Activated CD4-positive, alpha-beta T cell treated with anti-CD3 and anti-CD28 coated beads, Interleukin-2, amount 10 ng/mL, durations not matched to agents 7 days and 5 days (primary cell): ENCODE data around the gene COX6A2. TPM values are rescaled to one million over a fixed set of nuclear protein-coding genes. Genes with fewer than 3 reads are reported as not detected.
A peak's percentile ranks its signal among the peaks of the same experiment; 100 is the strongest.

Source experiments
- CTCF ChIA-PET: fragments of 350-600 bp; sonication (Branson Sonifier 250); formaldehyde crosslinking; loops from one replicate; lab custom pipeline; 2021; ENCODE audit warnings: antibody characterized with exemption; lab: Charles Lee
- POLR2A ChIA-PET: fragments of 350-600 bp; sonication (Branson Sonifier 250); formaldehyde crosslinking; loops from one replicate; lab custom pipeline; 2021; ENCODE audit warnings: antibody characterized with exemption; lab: Charles Lee
- DNase-seq: peaks from one replicate; pipeline ENCODE4 v3.0.0-alpha.2; 2020
- H3K27ac Mint-ChIP-seq: one replicate; pipeline ENCODE4 v1.8.0; 2021; ENCODE audit warnings: mild to moderate bottlenecking, moderate library complexity, mixed read lengths
- H3K27me3 Mint-ChIP-seq: one replicate; pipeline ENCODE4 v1.8.0; 2021; ENCODE audit warnings: mixed read lengths
- H3K36me3 Mint-ChIP-seq: one replicate; pipeline ENCODE4 v1.8.0; 2021; ENCODE audit warnings: low read depth, mixed read lengths
- H3K4me1 Mint-ChIP-seq: one replicate; pipeline ENCODE4 v1.8.0; 2021; ENCODE audit warnings: mixed read lengths
- H3K4me3 Mint-ChIP-seq: one replicate; pipeline ENCODE4 v1.8.0; 2021; ENCODE audit warnings: mild to moderate bottlenecking, moderate library complexity, mixed read lengths
- H3K9me3 Mint-ChIP-seq: one replicate; pipeline ENCODE4 v1.8.0; 2021; ENCODE audit warnings: mixed read lengths
- total RNA-seq, 2 experiments: library from RNA; stranded (reverse); gene quantifications; one replicate each; pipeline ENCODE4 v1.2.3, GENCODE V29; 2021

COX6A2 gene
- total RNA-seq, 2 experiments from 2014 or later = not detected

DNA sequence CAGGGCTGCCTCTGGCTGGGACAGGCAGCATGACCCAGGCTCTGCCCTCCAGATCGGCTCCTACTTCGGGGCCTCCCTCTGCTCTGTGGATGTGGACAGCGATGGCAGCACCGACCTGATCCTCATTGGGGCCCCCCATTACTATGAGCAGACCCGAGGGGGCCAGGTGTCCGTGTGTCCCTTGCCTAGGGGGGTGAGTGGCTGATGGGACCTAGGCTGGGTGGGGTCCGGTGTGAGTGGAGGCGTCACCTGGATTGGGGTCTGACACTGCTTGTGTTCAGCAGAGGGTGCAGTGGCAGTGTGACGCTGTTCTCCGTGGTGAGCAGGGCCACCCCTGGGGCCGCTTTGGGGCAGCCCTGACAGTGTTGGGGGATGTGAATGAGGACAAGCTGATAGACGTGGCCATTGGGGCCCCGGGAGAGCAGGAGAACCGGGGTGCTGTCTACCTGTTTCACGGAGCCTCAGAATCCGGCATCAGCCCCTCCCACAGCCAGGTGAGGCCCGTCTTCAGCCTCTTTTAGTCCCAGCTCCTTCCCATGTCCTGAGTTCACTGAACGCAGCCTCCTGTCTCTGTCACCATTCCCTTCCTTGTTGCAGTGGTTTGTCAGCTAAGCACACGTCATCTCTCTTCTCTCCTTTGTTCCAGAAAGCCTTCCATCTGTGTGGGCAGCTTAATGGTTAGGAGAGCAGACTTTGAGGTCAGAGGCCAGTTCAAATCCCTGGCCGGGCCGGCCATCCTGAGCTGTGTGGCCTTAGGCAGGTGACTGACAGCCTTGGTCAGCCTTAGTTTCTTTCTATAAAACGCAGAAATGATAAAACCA, 16.9 kb downstream of the COX6A2 start:
- Mint-ChIP-seq H3K36me3 (no peaks in the 10 kb centered on the region), H3K9me3 (no peaks in the 10 kb centered on the region), H3K27ac (no peak overlapping the region), H3K4me1 (peaks cover 13% of the 10 kb centered on the region), H3K27me3 (peaks cover 7% of the 10 kb centered on the region), H3K4me3 (no peak overlapping the region)
- no peak for DNase-seq
- ChIA-PET POLR2A (no interaction called here), CTCF (interaction anchor here (1.3 kb wide), 1 partner anchor 9 kb away, joined by 4 read pairs; no protein-coding TSS in a partner anchor)

DNA sequence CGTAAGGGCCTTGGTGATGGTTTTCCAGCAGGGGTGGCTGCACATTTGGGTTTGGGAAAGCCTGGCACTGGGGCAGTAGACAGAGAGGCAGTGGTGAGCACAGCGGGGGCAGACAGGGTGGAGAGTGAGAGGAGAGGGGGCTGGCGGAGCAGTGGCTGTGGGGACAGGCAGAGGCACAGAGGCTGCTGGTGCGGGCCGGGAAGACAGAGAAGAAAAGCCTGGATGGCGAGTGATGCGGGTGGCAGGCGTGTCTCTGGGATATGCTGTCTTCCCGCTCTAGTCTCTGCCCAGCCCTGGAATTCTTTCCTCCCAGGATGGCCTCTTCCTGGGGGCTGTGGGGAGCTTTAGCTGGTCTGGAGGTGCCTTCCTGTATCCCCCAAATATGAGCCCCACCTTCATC, 18.1 kb downstream of the COX6A2 start:
- no peaks in the 10 kb centered on the region for H3K9me3 Mint-ChIP-seq
- ChIA-PET POLR2A (no interaction called here), CTCF (interaction anchor here (0.6 to 1.3 kb wide), 4 partner anchors 8 to 230 kb away, joined by 3 to 4 read pairs (median 4); partner anchors contain the start of gene FUS)
- no peak overlapping the region for H3K4me3 Mint-ChIP-seq
- DNase-seq = no peak
- H3K27ac Mint-ChIP-seq = no peak overlapping the region
- peaks cover 8% of the 10 kb centered on the region for H3K4me1 Mint-ChIP-seq
- H3K27me3 Mint-ChIP-seq = peaks cover 7% of the 10 kb centered on the region
- no peaks in the 10 kb centered on the region for H3K36me3 Mint-ChIP-seq

DNA sequence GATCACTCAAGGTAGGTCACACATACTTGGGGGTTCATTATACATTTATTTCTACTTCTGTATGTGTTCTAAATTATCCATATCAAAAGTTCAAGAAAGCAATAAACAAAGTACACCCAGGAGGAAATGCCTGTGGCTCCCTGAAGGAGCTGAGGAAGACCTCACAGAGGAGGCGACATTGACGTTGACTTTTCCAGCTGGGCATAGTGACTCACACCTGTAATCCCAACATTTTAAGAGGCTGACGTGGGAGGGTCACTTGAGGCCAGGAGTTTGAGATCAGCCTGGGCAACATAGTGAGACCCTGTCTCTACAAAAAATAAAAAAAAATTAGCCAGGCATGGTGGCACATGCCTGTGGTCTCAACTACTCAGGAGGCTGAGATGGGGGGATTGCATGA, 18.7 kb downstream of the COX6A2 start:
- no peak for DNase-seq
- ChIA-PET POLR2A (no interaction called here), CTCF (no interaction called here)
- Mint-ChIP-seq H3K36me3 (no peaks in the 10 kb centered on the region), H3K9me3 (no peaks in the 10 kb centered on the region), H3K4me3 (no peak overlapping the region), H3K4me1 (peaks cover 1% of the 10 kb centered on the region), H3K27ac (no peak overlapping the region), H3K27me3 (peaks cover 7% of the 10 kb centered on the region)

DNA sequence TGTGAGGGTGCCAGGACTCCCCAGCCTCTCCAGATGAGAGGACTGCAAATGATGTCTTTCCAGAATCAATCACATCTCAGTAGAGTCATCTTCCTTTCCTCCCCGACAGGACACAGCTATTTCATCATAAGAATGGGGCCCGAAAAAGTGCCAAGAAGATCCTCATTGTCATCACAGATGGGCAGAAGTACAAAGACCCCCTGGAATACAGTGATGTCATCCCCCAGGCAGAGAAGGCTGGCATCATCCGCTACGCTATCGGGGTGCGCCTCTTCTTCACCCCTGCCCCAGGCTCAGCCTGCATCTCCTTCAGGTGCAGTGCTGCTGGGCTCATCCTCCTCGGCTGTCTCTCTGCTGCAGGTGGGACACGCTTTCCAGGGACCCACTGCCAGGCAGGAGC, 20.8 kb downstream of the COX6A2 start:
- Mint-ChIP-seq H3K4me3 (no peak overlapping the region), H3K27ac (no peak overlapping the region), H3K4me1 (peaks cover 3% of the 10 kb centered on the region), H3K9me3 (no peaks in the 10 kb centered on the region), H3K36me3 (no peaks in the 10 kb centered on the region), H3K27me3 (peaks cover 5% of the 10 kb centered on the region)
- CTCF ChIA-PET = interaction anchor here (0.6 to 1.1 kb wide), 3 partner anchors 35 to 193 kb away, joined by 3 to 4 read pairs (median 3); partner anchors contain the start of gene PYDC1
- POLR2A ChIA-PET = interaction anchor here (0.6 kb wide), 1 partner anchor 266 kb away, joined by 7 read pairs; no protein-coding TSS in a partner anchor
- DNase-seq = no peak

DNA sequence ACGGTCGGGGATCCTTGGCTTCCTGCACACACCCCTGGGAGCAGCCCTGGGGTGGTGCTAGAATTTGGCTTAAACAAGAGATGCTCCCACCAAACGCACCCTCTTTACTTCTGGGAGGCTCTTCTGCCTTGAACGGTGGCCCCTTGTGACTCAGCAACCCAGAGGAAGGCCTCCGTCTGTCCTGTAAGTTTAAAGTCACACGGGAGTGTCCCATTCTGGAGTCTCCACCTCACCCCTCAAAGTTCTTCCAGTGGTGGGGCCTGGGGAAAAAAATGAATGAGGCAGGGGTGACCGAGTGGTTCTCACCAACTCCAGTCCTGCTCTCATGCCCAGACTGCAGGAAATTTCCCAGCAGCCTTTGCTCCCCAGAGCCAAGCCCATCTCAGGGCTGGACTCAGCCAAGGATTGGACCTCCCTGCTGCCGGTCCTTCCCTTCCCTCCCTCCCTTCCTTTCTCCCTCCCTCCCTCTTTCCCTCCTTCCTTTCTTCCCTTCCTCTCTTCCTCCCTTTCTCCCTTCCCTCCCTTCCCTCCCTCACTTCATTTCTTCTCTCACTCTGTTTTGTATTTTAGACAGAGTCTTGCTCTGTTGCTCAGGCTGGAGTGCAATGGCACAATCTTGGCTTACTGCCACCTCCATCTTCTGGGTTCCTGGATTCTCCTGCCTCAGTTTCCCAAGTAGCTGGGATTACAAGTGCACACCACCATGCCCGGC, 23.7 kb downstream of the COX6A2 start:
- POLR2A ChIA-PET = no interaction called here
- CTCF ChIA-PET = interaction anchor here (0.6 to 2.6 kb wide), 5 partner anchors 17 to 490 kb away, joined by 3 to 7 read pairs (median 3); partner anchors contain the start of gene COX6A2
- no peak overlapping the region for H3K27ac Mint-ChIP-seq

DNA sequence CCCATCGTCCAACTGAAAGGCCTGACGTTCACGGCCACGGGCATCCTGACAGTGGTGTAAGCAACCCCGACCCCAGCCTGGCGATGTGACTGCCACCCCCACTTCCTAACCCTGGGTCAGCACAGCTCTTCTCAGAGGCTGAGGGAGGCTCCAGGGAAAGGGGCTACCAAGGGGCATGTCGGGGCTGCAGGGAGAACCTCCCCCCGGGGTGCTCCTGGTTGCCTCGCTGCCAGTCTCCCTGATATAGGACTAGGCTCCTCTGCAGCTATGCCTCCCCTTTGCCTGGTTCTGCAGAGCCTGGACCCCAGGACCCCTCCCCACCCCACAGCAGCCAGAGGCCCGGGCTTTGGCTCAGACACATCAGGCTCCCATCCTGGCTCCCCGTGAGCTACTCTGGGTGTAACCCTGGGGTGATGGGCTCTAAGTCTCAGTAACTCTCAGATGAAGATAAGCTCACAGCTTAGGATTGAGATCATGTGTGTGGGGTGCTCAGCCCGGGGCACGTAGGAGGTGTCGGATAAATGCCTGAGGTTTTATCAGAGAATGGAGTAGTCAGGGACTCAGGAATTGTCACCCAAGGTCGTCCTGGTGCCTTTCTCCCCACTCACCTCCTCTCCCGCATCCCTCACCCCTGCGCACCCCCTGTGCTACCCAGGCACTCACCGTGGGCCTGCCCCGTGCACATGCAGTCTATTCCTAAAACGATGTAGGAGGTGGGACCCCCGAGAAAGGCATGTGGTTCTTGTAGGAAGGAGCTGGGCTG, 24.4 kb downstream of the COX6A2 start:
- ChIA-PET CTCF (interaction anchor here (0.6 to 2.6 kb wide), 5 partner anchors 18 to 490 kb away, joined by 3 to 7 read pairs (median 3); no protein-coding TSS in a partner anchor), POLR2A (no interaction called here)
- Mint-ChIP-seq H3K27me3 (peaks cover 5% of the 10 kb centered on the region), H3K4me1 (peaks cover 18% of the 10 kb centered on the region), H3K36me3 (peaks cover 10% of the 10 kb centered on the region), H3K4me3 (no peak overlapping the region), H3K27ac (no peak overlapping the region), H3K9me3 (peaks cover 12% of the 10 kb centered on the region)
- DNase-seq = no peak

More for the DNA sequence above, 23.7 kb downstream of the COX6A2 start:
- peaks cover 4% of the 10 kb centered on the region for H3K36me3 Mint-ChIP-seq
- H3K4me1 Mint-ChIP-seq = peaks cover 12% of the 10 kb centered on the region
- no peak overlapping the region for H3K4me3 Mint-ChIP-seq
- H3K9me3 Mint-ChIP-seq = peaks cover 6% of the 10 kb centered on the region
- no peak for DNase-seq
- H3K27me3 Mint-ChIP-seq = peaks cover 5% of the 10 kb centered on the region

DNA sequence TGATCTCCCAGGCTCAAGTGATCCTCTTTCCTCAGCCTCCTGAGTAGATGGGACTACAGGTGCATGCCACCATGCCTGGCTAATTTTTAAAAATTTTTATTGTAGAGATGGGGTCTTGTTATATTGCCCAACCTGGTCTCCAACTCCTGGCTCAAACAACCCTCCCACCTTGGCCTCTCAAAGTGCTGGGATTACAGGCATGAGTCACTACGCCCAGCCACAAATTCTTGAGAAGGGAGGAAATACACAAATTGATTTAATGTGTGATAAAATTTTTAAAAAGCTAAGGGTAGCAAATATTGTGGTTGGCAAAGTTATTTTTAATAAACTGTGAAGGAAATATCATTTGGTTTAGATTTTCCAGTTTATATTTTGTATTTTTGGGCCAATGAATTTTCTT, 25.5 kb downstream of the COX6A2 start:
- POLR2A ChIA-PET = no interaction called here
- no peak for DNase-seq
- H3K27ac Mint-ChIP-seq = no peak overlapping the region
- H3K4me1 Mint-ChIP-seq = peaks cover 18% of the 10 kb centered on the region
- H3K9me3 Mint-ChIP-seq = peaks cover 12% of the 10 kb centered on the region
- peaks cover 13% of the 10 kb centered on the region for H3K36me3 Mint-ChIP-seq
- H3K4me3 Mint-ChIP-seq = no peak overlapping the region
- CTCF ChIA-PET = interaction anchor here (0.9 to 2.6 kb wide), 3 partner anchors 8 to 260 kb away, joined by 3 to 7 read pairs (median 4); no protein-coding TSS in a partner anchor
- H3K27me3 Mint-ChIP-seq = no peaks in the 10 kb centered on the region

DNA sequence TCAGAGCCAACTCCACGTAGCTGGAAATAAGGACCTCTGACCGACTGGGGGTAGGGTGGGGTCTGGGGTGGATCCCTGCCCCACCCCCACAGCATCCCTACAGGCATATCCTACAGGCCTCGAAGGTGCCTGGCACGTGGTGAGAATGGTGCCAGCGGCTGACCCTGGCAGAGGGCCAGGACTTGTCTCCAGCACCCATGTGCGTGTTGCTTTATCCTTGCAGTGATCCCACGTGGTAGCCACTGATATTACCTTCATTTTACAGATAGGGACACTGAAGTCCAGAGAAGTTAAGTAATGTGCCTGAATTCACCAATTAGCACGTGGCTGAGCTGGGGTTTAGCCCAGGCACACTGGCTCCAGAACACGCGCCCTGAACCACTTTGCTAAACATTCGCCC, 26.7 kb downstream of the COX6A2 start:
- H3K27ac Mint-ChIP-seq = no peak overlapping the region

DNA sequence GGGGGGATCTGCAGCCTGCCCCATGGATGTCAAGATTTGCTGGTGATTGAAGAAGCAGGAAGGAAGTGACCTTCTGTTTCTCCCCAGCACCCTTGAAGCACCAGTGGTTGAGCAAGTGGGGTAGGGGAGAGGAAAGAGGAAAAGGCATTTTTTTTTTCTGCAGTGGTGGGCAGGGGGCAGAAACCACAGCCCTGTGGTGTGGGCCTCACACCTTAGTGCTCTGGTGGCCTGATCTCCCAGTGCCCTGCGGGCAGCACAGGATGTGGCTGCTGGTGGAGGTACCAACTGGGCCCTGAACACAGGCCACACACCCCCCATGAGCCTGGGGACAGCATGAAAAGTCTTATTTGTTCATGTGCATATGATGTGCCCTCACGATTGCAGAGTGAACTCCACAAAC, 28.0 kb downstream of the COX6A2 start:
- peak; percentile 12 for DNase-seq
- Mint-ChIP-seq H3K27ac (no peak overlapping the region), H3K36me3 (peaks cover 13% of the 10 kb centered on the region), H3K27me3 (no peaks in the 10 kb centered on the region), H3K4me3 (no peak overlapping the region), H3K9me3 (peaks cover 12% of the 10 kb centered on the region), H3K4me1 (peaks cover 18% of the 10 kb centered on the region)
- ChIA-PET POLR2A (no interaction called here), CTCF (interaction anchor here (0.9 to 1.5 kb wide), 2 partner anchors 32 to 145 kb away, joined by 3 read pairs; no protein-coding TSS in a partner anchor)

More for the DNA sequence above, 26.7 kb downstream of the COX6A2 start:
- DNase-seq = no peak
- POLR2A ChIA-PET = no interaction called here
- peaks cover 13% of the 10 kb centered on the region for H3K36me3 Mint-ChIP-seq
- no peaks in the 10 kb centered on the region for H3K27me3 Mint-ChIP-seq
- peaks cover 18% of the 10 kb centered on the region for H3K4me1 Mint-ChIP-seq
- no peak overlapping the region for H3K4me3 Mint-ChIP-seq
- CTCF ChIA-PET = interaction anchor here (1.7 kb wide), 1 partner anchor 9 kb away, joined by 4 read pairs; no protein-coding TSS in a partner anchor
- H3K9me3 Mint-ChIP-seq = peaks cover 12% of the 10 kb centered on the region

DNA sequence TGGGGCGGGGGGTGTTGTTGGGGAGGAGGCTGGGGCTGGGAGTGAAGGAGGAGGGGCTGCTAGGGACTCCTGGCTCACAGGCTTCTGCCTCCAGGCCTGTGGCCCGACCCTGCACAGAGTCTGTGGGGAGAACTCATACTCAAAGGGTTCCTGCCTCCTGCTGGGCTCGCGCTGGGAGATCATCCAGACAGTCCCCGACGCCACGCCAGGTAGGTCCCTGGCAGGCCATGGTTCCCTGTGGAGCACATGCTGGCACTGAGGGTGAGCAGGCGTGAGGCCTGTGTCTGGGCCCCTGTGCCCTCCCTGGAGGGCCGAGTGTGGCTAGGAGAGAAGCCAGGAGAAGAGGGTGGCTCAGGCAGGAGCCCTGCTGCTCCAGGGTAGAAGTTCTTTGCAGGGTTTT, 30.5 kb downstream of the COX6A2 start:
- Mint-ChIP-seq H3K9me3 (peaks cover 12% of the 10 kb centered on the region), H3K4me1 (peaks cover 16% of the 10 kb centered on the region), H3K27me3 (no peaks in the 10 kb centered on the region), H3K4me3 (no peak overlapping the region), H3K27ac (no peak overlapping the region), H3K36me3 (peaks cover 13% of the 10 kb centered on the region)
- CTCF ChIA-PET = no interaction called here
- POLR2A ChIA-PET = no interaction called here
- DNase-seq = no peak

DNA sequence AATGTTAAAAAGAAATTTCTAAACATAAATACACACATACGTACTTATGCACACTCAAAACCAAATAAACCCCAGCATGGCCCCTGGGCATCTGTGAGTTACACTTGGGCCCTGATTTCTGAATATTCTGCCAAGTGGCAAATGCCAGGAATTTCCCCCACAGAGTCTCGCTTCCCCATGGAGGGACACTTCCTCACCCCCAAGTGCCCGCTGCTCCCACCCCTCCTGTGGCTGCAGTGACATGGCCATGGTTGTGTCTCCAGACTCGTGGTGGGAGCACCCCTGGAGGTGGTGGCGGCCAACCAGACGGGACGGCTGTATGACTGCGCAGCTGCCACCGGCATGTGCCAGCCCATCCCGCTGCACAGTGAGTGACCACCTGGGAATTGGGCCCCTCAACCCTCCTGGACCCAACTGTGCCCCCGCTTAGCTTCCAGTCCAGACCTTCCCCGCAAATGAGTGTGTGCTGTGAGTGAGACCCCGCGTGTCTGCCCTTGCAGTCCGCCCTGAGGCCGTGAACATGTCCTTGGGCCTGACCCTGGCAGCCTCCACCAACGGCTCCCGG, 31.0 kb downstream of the COX6A2 start:
- DNase-seq = no peak
- H3K27me3 Mint-ChIP-seq = no peaks in the 10 kb centered on the region
- CTCF ChIA-PET = no interaction called here
- H3K4me3 Mint-ChIP-seq = no peak overlapping the region
- H3K9me3 Mint-ChIP-seq = peaks cover 12% of the 10 kb centered on the region
- peaks cover 13% of the 10 kb centered on the region for H3K36me3 Mint-ChIP-seq
- POLR2A ChIA-PET = no interaction called here
- no peak overlapping the region for H3K27ac Mint-ChIP-seq
- H3K4me1 Mint-ChIP-seq = peaks cover 15% of the 10 kb centered on the region

DNA sequence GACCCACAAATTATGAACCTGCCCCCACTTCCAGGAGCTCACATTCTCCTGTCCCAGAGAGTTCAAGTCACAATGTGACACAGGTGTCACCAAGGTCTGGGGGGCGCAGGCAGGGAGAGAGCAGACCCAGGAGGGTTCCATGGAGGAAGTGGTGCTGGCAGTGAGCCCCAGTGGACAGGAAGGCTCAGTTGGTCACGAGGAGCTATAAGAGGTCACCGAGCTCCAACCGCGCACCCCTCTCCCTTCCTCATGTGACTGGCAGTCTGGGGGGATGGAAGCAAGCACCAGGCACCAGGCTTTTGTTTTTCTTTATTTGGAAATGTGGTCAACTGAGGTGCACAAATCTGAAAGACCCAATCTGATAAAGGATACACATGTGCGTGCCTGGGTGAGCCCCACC, 32.5 kb downstream of the COX6A2 start:
- ChIA-PET POLR2A (no interaction called here), CTCF (interaction anchor here (0.6 to 1.2 kb wide), 7 partner anchors 11 to 180 kb away, joined by 3 to 4 read pairs (median 3); no protein-coding TSS in a partner anchor)
- Mint-ChIP-seq H3K27ac (no peak overlapping the region), H3K36me3 (peaks cover 13% of the 10 kb centered on the region), H3K4me3 (no peak overlapping the region), H3K4me1 (peaks cover 15% of the 10 kb centered on the region), H3K27me3 (peaks cover 2% of the 10 kb centered on the region), H3K9me3 (peaks cover 12% of the 10 kb centered on the region)
- no peak for DNase-seq
